K562 (cell line): ENCODE measurements around the gene SHANK2. TPM values are rescaled to one million over a fixed set of nuclear protein-coding genes. Genes with fewer than 3 reads are reported as not detected.

Experiments used
- ELK3 ChIP-seq: fragments of 450-650 bp; formaldehyde crosslinking; IDR thresholded peaks from 2 replicates; pipeline ENCODE4 v1.4.0; 2020; ENCODE audit warnings: mild to moderate bottlenecking
- KDM4B ChIP-seq, 2 experiments: fragments of 450-650 bp in 1 of 2; sonication (generic) in 1 of 2; IDR thresholded peaks; 2 replicates each; pipeline ENCODE4 v1.6.1; 2016 to 2017; ENCODE audit warnings: borderline replicate concordance in 2 of 2, antibody characterized with exemption in 1 of 2, low read depth in 1 of 2, mild to moderate bottlenecking in 1 of 2
- NR1H2 ChIP-seq: sonication (generic); formaldehyde crosslinking; IDR thresholded peaks from 2 replicates; pipeline ENCODE4 v1.4.0; 2020; ENCODE audit warnings: mild to moderate bottlenecking, missing genetic modification reagents
- polyA plus RNA-seq, 8 experiments: library from polyadenylated mRNA; depleted of rRNA in 4 of 8; stranded (reverse) in 5 of 8; unstranded in 3 of 8; fragments of >200 nt; fragmentation: Nextera tagmentation in 2 of 8; fragmentation: Illumina TruSeq in 1 of 8; extraction: Ambion mirVana in 2 of 8; extraction: Trizol in 1 of 8; gene quantifications; 2 replicates each; pipeline versions ENCODE4 v1.2.1 to v1.2.3, GENCODE V29; 2011 to 2014; ENCODE audit warnings: inconsistent platforms in 1 of 8, missing spikeins in 1 of 8
- total RNA-seq, 7 experiments: library from RNA; depleted of rRNA in 6 of 7; stranded (reverse); fragments of >200 nt in 6 of 7; fragmentation: Illumina TruSeq in 2 of 7; extraction: Trizol in 2 of 7; gene quantifications; 2 replicates each; pipeline versions ENCODE4 v1.2.1 to v1.2.3, GENCODE V29; 2011 to 2021; ENCODE audit warnings: low replicate concordance in 1 of 7
- TF ChIP-seq, protein P1 (sequence below), 2 experiments: fragments of 450-650 bp in 1 of 2; IDR thresholded peaks; 2 replicates each; pipeline ENCODE4 v1.6.1; 2011 to 2017; ENCODE audit warnings: low read depth in 2 of 2, antibody characterized with exemption in 1 of 2, borderline replicate concordance in 1 of 2, low read length in 1 of 2, mild to moderate bottlenecking in 1 of 2, mixed read lengths in 1 of 2; ENCODE audit not compliant: control insufficient read depth in 1 of 2

The SHANK2 gene
- total and polyA plus RNA-seq, 9 of the 15 experiments (the other 6 are each of a cell fraction or from before 2014, with no cell fraction given) = 0.04 to 0.07 TPM; not detected in 7

DNA sequence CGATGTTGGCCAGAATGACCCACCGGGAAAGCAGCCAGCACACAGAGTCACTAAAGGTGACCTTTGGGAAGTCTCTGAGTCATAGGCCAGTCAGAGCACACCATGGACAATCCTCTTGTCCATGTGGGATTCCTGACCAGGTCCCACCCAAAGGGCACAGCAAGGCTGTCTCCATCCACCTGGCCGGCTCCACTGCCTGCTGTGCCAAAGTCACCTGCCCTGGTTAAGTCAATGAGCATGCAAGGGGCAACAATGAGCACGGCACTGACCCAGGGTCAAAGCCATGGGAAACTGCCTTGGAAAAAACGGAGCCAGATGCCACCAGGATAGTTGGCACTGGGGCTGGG is 49.8 kb downstream of the SHANK2 start (continued):
- TF ChIP-seq, protein P1, sequence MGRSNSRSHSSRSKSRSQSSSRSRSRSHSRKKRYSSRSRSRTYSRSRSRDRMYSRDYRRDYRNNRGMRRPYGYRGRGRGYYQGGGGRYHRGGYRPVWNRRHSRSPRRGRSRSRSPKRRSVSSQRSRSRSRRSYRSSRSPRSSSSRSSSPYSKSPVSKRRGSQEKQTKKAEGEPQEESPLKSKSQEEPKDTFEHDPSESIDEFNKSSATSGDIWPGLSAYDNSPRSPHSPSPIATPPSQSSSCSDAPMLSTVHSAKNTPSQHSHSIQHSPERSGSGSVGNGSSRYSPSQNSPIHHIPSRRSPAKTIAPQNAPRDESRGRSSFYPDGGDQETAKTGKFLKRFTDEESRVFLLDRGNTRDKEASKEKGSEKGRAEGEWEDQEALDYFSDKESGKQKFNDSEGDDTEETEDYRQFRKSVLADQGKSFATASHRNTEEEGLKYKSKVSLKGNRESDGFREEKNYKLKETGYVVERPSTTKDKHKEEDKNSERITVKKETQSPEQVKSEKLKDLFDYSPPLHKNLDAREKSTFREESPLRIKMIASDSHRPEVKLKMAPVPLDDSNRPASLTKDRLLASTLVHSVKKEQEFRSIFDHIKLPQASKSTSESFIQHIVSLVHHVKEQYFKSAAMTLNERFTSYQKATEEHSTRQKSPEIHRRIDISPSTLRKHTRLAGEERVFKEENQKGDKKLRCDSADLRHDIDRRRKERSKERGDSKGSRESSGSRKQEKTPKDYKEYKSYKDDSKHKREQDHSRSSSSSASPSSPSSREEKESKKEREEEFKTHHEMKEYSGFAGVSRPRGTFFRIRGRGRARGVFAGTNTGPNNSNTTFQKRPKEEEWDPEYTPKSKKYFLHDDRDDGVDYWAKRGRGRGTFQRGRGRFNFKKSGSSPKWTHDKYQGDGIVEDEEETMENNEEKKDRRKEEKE (IDR thresholded peaks at IDR 0.05; ENCODE audit: borderline replicate concordance in 1 of 2, control insufficient read depth in 1 of 2, low read depth in 2 of 2, low read length in 1 of 2) = no peak
- TF ChIP-seq ELK3 (CRISPR knock-in tag) (no peak), KDM4B (IDR thresholded peaks at IDR 0.05; ENCODE audit: borderline replicate concordance in 2 of 2, low read depth in 1 of 2) (no peak), NR1H2 (CRISPR knock-in tag) (no peak)
- TF ChIP-seq, all 486 proteins: peak for 0

Other genes with a start within 250 kb of the SHANK2 start
- 96.8 and 126 TPM in 2 replicates for gene DHCR7, start 195.8 kb upstream of the SHANK2 start, total RNA-seq (2014; rRNA removed)
- 34.2 and 38.0 TPM in 2 replicates for gene DHCR7, start 195.8 kb upstream of the SHANK2 start, total RNA-seq (2014; rRNA removed; fragmentation: Illumina TruSeq; extraction: Trizol)
- 45.5 and 48.0 TPM in 2 replicates for gene DHCR7, start 195.8 kb upstream of the SHANK2 start, total RNA-seq (2015; rRNA removed; fragmentation: Illumina TruSeq; extraction: Trizol)
- 176 and 181 TPM in 2 replicates for gene DHCR7, start 195.8 kb upstream of the SHANK2 start, total RNA-seq (2021)
- 107 and 268 TPM in 2 replicates for gene DHCR7, start 195.8 kb upstream of the SHANK2 start, polyA plus RNA-seq (2011; rRNA removed)
- 136 and 192 TPM in 2 replicates for gene DHCR7, start 195.8 kb upstream of the SHANK2 start, polyA plus RNA-seq (2014; fragmentation: Illumina TruSeq; extraction: Trizol)
- gene DHCR7, start 195.8 kb upstream of the SHANK2 start, polyA plus RNA-seq (2014; fragmentation: Nextera tagmentation; extraction: Ambion mirVana) = 10 to 100 TPM in 1 of 2 experiments, 1 to 10 TPM in 1; 8.4 to 14.5 TPM
- 82.4 and 83.0 TPM in 2 replicates for gene DHCR7, start 195.8 kb upstream of the SHANK2 start, polyA plus RNA-seq (2014; rRNA removed)
- gene NADSYN1, start 200.6 kb upstream of the SHANK2 start, total RNA-seq (2014; rRNA removed) = 44.5 and 53.6 TPM in 2 replicates
- gene NADSYN1, start 200.6 kb upstream of the SHANK2 start, total RNA-seq (2014; rRNA removed; fragmentation: Illumina TruSeq; extraction: Trizol) = 26.3 and 27.4 TPM in 2 replicates
- gene NADSYN1, start 200.6 kb upstream of the SHANK2 start, total RNA-seq (2015; rRNA removed; fragmentation: Illumina TruSeq; extraction: Trizol) = 41.7 and 42.8 TPM in 2 replicates
- 47.9 and 51.6 TPM in 2 replicates for gene NADSYN1, start 200.6 kb upstream of the SHANK2 start, total RNA-seq (2021)
- 43.2 and 51.7 TPM in 2 replicates for gene NADSYN1, start 200.6 kb upstream of the SHANK2 start, polyA plus RNA-seq (2011; rRNA removed)
- gene NADSYN1, start 200.6 kb upstream of the SHANK2 start, polyA plus RNA-seq (2014; fragmentation: Illumina TruSeq; extraction: Trizol) = 40.3 and 42.1 TPM in 2 replicates
- 10 to 100 TPM; 12.7 to 14.6 TPM for gene NADSYN1, start 200.6 kb upstream of the SHANK2 start, polyA plus RNA-seq (2014; fragmentation: Nextera tagmentation; extraction: Ambion mirVana)
- gene NADSYN1, start 200.6 kb upstream of the SHANK2 start, polyA plus RNA-seq (2014; rRNA removed) = 54.0 and 57.3 TPM in 2 replicates